Esophagus mucosa (tissue), 1 donor: ENCODE data around the gene ERCC6L2. TPM values are rescaled to one million over a fixed set of nuclear protein-coding genes. Genes with fewer than 3 reads are reported as not detected.

Source experiments
- ATAC-seq: fragments of 200-7000 bp; cut with Tn5 transposase; one replicate; pipeline ENCODE4 v1.9.1; 2020
- total RNA-seq: library from RNA; stranded (reverse); gene quantifications from one replicate; pipeline ENCODE4 v1.2.4, GENCODE V29; 2023
- donor health status: DM: yes; HTN: yes; CAD: no.

Gene ERCC6L2
- total RNA-seq, 1 donor from 2014 or later, result 18.2 TPM

GRCh38 chr9:95980262-95981125 is 105.0 kb downstream of the ERCC6L2 start:
- ATAC-seq, result no peak

- ATAC-seq, result no peak
These were observed 106.4 kb downstream of the ERCC6L2 start for GRCh38 chr9:95981761-95982390.

- no peak for ATAC-seq
These were observed 110.1 kb downstream of the ERCC6L2 start for GRCh38 chr9:95985440-95986055.

GRCh38 chr9:95989297-95989696 is 113.8 kb downstream of the ERCC6L2 start:
- ATAC-seq, result no peak

GRCh38 chr9:95991326-95991725 is 115.8 kb downstream of the ERCC6L2 start:
- ATAC-seq, result no peak

- ATAC-seq, result no peak
These were observed 117.0 kb downstream of the ERCC6L2 start for GRCh38 chr9:95992536-95992935.

GRCh38 chr9:95993337-95993736 is 117.8 kb downstream of the ERCC6L2 start:
- no peak for ATAC-seq

- ATAC-seq, result no peak
These were observed 123.9 kb downstream of the ERCC6L2 start for GRCh38 chr9:95999390-95999789.

GRCh38 chr9:96004379-96004778 is 128.9 kb downstream of the ERCC6L2 start:
- ATAC-seq, result no peak

- no peak for ATAC-seq
These were observed 130.9 kb downstream of the ERCC6L2 start for GRCh38 chr9:96006296-96006879.

GRCh38 chr9:96006961-96007360 is 131.5 kb downstream of the ERCC6L2 start:
- no peak for ATAC-seq

GRCh38 chr9:96008502-96009222 is 133.2 kb downstream of the ERCC6L2 start:
- peak; percentile 25 for ATAC-seq

GRCh38 chr9:96009223-96009602 is 133.7 kb downstream of the ERCC6L2 start:
- ATAC-seq, result no peak

GRCh38 chr9:96009690-96010472 is 134.4 kb downstream of the ERCC6L2 start:
- ATAC-seq, result no peak

GRCh38 chr9:96014078-96014477 is 138.6 kb downstream of the ERCC6L2 start:
- ATAC-seq, result no peak

- no peak for ATAC-seq
These were observed 140.6 kb downstream of the ERCC6L2 start for GRCh38 chr9:96015876-96016686.
